ENCODE measurements around the gene ABCF1.

- TF ChIP-seq CTCF (conservative IDR thresholded peaks at IDR 0.05) = no peak
- no peak for TF ChIP-seq ZFX (IDR thresholded peaks at IDR 0.05)
These were observed 16.1 kb upstream of the ABCF1 start for GRCh38 chr6:30554962-30555815.
